ENCODE measurements around the gene FAM50B.

Gene FAM50B

GRCh38 chr6:3899061-3899460 is 49.9 kb downstream of the FAM50B start:
- no peak for DNase-seq

GRCh38 chr6:3899970-3900439 is 50.8 kb downstream of the FAM50B start:
- DNase-seq, result peak; percentile 43

Measured in NCI-H2029 (cell line).